ENCODE measurements around the gene OGFOD3. TPM values are rescaled to one million over a fixed set of nuclear protein-coding genes. Genes with fewer than 3 reads are reported as not detected.

Gene OGFOD3
- total and polyA plus RNA-seq, 12 donors = 17.9 to 131 (median 42.0) TPM

GRCh38 chr17:82428546-82428945, 10.2 kb upstream of the OGFOD3 start:
- WGBS, 4 donors = 90 to 100% (median 97%) methylated on average over 3 of the region's 3 CpGs

GRCh38 chr17:82424863-82425159, 6.4 kb upstream of the OGFOD3 start:
- WGBS, 4 donors = 90 to 96% (median 94%) methylated on average over 2 of the region's 2 CpGs
- TF ChIP-seq CTCF (IDR thresholded peaks at IDR 0.05) (no peak), POLR2A (IDR thresholded peaks at IDR 0.05) (no peak)
- no peak overlapping the region for H3K4me3 ChIP-seq
- H3K27me3 ChIP-seq = no peaks in the 10 kb centered on the region
- DNase-seq = no peak
- no peak overlapping the region for H3K27ac ChIP-seq
- no peaks in the 10 kb centered on the region for H3K9me3 ChIP-seq (replicated peaks in 1 of 3)
- no peaks in the 10 kb centered on the region for H3K4me1 ChIP-seq (replicated peaks in 1 of 2)
- intact Hi-C loops (cut with DNase I) = loop anchor here in 1 of 2 donors (5.0 kb wide), 1 partner anchor 313 kb away; no protein-coding TSS in a partner anchor
- H3K36me3 ChIP-seq (replicated peaks in 1 of 2) = peaks cover 0 to 6% of the 10 kb centered on the region in 2 donors

More at GRCh38 chr17:82428546-82428945, 10.2 kb upstream of the OGFOD3 start:
- Histone ChIP-seq H3K4me1 (replicated peaks in 1 of 2) (no peaks in the 10 kb centered on the region), H3K36me3 (replicated peaks in 1 of 2) (peaks cover 0 to 4% of the 10 kb centered on the region in 2 donors), H3K27ac (no peak overlapping the region), H3K27me3 (no peaks in the 10 kb centered on the region), H3K4me3 (no peak overlapping the region), H3K9me3 (replicated peaks in 1 of 3) (no peaks in the 10 kb centered on the region)
- TF ChIP-seq POLR2A (IDR thresholded peaks at IDR 0.05) = no peak
- no peak for TF ChIP-seq CTCF (IDR thresholded peaks at IDR 0.05)
- intact Hi-C loops (cut with DNase I) = loop anchor here in 1 of 2 donors (5.0 kb wide), 1 partner anchor 316 kb away; no protein-coding TSS in a partner anchor
- DNase-seq = no peak

DNA sequence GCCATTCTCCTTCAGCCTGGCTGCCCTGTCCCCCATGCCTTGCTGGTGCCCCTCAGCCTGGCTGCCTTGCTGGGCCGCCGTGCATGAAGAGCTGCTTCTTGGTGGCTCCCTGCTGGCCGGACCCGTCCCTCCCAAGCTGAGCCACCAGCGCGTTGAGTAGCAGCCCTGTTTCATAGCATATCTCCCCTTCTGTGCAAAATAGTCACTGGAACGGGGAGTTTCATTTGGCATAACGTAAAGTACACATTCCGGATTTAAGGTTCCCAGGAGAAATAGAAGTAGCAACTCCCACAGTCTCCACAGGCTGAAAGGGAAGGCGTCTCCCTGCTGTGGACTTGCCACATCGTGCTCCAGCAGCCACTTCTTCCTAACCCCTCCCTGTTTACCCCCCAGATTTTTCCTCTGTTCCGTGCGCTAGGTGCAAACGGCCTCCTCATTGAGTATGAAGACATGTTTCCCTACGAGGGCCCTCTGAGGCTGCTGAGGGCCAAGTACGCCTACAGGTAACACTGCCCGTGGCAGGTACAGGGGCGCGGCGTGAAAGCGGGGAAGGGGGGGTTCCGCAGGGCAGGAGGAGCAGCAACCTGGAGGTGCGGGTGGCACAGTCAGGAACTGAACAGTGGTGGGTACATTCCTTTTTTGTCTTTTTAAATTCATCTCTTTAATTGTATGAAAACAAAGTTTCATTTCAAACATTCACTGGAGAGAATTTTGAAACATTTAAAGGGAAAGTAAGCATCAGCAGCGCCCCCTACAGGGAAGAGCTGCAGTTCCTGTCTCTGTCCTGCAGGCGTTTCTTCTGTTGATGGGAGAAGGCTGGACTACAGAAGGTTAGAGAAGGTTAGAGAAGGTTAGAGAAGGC, 5.8 kb upstream of the OGFOD3 start:
- Histone ChIP-seq H3K9me3 (replicated peaks in 1 of 3) (no peaks in the 10 kb centered on the region), H3K36me3 (replicated peaks in 1 of 2) (peaks cover 0 to 6% of the 10 kb centered on the region in 2 donors), H3K4me3 (no peak overlapping the region), H3K27me3 (no peaks in the 10 kb centered on the region), H3K4me1 (replicated peaks in 1 of 2) (peaks cover 0 to 3% of the 10 kb centered on the region in 2 donors), H3K27ac (no peak overlapping the region)
- TF ChIP-seq POLR2A (IDR thresholded peaks at IDR 0.05) (no peak), CTCF (IDR thresholded peaks at IDR 0.05) (peak; percentile 20 to 55 (median 46))
- WGBS, 4 donors = 87 to 89% (median 87%) methylated on average over 25 of the region's 25 CpGs
- DNase-seq = peak in 3 of 7 donors; percentile 41 to 57 (median 57)
- intact Hi-C loops (cut with DNase I) = no loop called here

DNA sequence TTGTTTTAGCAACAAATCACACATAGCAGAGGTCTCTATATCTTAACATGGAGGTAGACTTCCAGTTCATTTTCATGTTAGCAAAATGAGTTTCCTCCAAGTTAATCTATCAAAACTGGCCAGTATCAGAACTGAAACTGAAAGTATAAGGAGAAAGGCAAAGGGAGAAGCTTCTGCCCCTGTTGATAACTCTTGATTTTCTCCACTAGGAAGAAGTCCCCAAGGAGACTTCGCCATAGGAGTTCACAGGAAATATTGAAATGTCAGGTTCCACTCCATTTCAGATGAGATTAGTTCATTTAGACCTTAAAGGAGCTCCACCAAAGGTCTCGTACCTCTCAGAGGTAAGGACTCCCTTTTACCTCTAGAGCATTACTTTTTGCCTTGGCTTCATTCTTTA, 1.2 kb upstream of the OGFOD3 start:
- peaks cover 0 to 6% of the 10 kb centered on the region in 2 donors for H3K36me3 ChIP-seq (replicated peaks in 1 of 2)
- H3K27ac ChIP-seq = no peak overlapping the region
- DNase-seq = no peak
- intact Hi-C loops (cut with DNase I) = no loop called here
- H3K9me3 ChIP-seq (replicated peaks in 1 of 3) = no peaks in the 10 kb centered on the region
- H3K4me3 ChIP-seq = peak overlapping the region in 1 of 4 donors; percentile 85
- H3K4me1 ChIP-seq (replicated peaks in 1 of 2) = peaks cover 6 to 20% of the 10 kb centered on the region in 2 donors
- TF ChIP-seq CTCF (IDR thresholded peaks at IDR 0.05) (no peak), POLR2A (IDR thresholded peaks at IDR 0.05) (no peak)
- H3K27me3 ChIP-seq = no peaks in the 10 kb centered on the region
- WGBS, 4 donors = 73 to 83% (median 75%) methylated on average over 2 of the region's 2 CpGs
